T-helper 2 cell (primary cell): Measurements from ENCODE around the gene EPB41L5.
A peak's percentile ranks its signal among the peaks of the same experiment; 100 is the strongest.
"Not testable (repeated sequence)": the region's sequence is repeated elsewhere in the genome, so short reads cannot be mapped to it uniquely, and the experiment has no call there.

Experiments used
- DNase-seq, 5 experiments: peaks; one replicate each; pipeline versions ENCODE4 v3.0.0 to v3.0.0-alpha.2; 2012 to 2022

The EPB41L5 gene

GRCh38 chr2:120142528-120143219, 129.8 kb downstream of the EPB41L5 start:
- DNase-seq, result no peak

- no peak for DNase-seq
Measured at GRCh38 chr2:120148229-120148628, 135.4 kb downstream of the EPB41L5 start.

GRCh38 chr2:120148669-120149068, 135.8 kb downstream of the EPB41L5 start:
- DNase-seq, result no peak

GRCh38 chr2:120149406-120149805, 136.5 kb downstream of the EPB41L5 start:
- DNase-seq, result no peak

- no peak for DNase-seq
Measured at GRCh38 chr2:120150040-120150482, 137.2 kb downstream of the EPB41L5 start.

- DNase-seq, result no peak
Measured at GRCh38 chr2:120155308-120155707, 142.4 kb downstream of the EPB41L5 start.

- not testable (repeated sequence) for DNase-seq
Measured at GRCh38 chr2:120158658-120159057, 145.8 kb downstream of the EPB41L5 start.

DNA sequence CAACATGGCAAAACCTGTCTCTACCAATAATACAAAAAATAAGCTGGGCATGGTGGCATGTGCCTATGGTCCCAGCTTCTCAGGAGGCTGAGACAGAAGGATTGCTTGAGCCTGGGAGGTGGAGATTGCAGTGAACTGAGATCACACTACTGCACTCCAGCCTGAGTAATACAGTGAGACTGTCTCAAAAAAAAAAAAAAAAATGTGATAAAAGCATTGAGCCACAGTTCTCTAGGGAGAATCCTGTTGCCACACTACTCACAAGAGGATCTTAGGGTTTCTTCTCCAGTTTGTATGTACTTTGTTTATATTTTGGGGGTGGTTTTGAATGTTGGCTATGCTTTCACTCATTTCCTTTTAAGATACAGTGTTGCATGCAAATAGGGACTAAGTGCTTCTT, 148.3 kb downstream of the EPB41L5 start:
- DNase-seq, result no peak

GRCh38 chr2:120162716-120163115, 149.8 kb downstream of the EPB41L5 start:
- DNase-seq, result no peak

DNA sequence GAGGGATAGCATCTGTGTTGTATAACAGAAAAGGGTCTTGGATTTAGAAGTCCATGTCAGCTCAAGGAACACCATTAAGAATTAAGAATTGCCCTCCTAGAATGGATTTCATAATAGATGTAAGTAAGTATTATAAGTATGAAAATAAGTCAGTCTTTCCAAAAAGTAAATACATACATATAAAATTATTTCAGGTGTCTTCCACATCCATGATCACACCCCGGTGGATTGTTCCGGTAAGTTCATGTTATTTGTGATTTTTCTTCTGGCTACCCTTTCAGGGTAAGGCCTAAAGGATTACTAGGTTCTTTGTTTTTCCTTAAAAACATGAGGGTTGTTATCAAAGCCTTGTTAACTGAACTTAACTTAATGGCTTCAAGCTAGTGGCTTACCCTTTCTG, 154.4 kb downstream of the EPB41L5 start:
- no peak for DNase-seq

DNA sequence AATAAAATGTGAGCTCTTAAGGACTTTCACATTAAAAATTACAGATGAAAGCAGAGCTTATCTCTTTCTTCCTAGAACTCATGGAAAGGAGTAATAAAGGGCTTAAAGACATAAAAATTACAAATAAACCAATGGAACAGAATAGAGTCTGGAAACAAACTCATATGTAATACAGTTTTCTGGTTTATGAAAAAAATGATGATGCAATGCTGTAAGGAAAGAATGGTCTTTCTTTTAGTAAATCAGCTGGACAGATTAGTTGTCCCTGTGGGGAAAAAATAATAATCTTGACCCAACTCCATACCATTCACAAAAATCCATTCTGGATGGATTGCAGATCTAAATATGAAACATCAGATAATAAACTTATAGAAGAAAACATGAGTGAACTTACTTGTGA, 156.1 kb downstream of the EPB41L5 start:
- no peak for DNase-seq

DNA sequence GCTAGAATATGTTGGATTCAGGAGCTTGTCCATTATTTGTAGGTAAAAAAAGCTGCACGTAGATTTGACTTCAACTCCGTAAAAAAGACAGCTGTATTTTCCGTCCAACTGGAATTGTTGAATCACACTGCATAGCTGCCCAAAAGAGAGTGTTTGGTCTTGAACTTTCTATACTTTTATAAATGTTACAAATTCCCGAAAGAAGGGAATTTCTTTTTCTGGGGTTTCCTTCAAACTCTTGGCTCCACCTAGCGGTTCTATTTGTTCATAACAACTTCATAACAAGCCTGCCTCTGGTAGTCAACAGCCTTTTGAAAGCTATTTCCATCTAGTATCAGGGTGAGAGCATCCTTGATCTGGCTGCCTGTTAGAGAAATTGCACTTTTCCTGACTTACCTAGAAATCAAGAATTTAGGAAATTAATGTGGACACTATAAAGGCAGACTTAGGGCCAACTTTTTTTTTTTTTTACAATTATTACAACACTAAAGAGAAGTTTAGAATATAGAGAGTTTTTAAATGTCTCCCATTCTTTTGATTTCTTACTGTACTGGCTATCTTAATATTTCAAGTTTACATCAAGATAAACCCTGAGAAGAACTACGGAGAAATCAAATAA, 162.2 kb downstream of the EPB41L5 start:
- DNase-seq, result peak in 2 of 5 experiments; percentile 21 to 59

- DNase-seq, result peak in 1 of 5 experiments; percentile 2
Measured at GRCh38 chr2:120176526-120176925, 163.6 kb downstream of the EPB41L5 start.

DNA sequence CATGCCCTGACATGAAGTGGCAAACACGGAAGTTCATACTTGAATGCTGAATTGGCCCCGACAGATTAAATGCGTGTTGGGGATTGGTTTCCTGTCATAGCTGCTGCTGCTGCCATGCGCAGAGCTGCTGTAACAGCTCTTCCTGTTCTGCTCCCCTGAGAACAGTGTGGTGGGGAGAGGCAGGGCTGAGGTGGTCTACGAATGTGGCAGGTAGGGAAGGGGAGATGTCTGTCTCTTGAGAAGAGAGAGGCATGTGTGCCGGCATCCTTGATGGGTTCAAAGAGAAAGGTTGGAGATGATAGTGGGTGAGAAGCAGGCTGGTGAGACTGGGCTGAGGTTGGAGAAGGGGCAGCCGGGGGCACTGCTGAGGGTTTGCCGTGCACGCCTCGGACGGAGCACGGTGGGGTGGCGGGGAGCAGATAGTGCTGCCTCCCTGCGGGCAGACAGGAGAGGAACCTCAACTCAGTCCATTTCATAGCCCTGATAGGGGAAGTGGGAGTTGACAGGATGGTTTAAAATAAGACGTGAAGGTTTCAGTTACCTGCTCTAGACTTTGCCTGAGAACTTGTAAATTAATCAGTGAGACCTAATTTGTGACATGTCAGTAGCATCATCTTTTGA, 164.2 kb downstream of the EPB41L5 start:
- DNase-seq, result peak; percentile 35 to 95 (median 61)

GRCh38 chr2:120177973-120178372, 165.1 kb downstream of the EPB41L5 start:
- DNase-seq, result no peak

DNA sequence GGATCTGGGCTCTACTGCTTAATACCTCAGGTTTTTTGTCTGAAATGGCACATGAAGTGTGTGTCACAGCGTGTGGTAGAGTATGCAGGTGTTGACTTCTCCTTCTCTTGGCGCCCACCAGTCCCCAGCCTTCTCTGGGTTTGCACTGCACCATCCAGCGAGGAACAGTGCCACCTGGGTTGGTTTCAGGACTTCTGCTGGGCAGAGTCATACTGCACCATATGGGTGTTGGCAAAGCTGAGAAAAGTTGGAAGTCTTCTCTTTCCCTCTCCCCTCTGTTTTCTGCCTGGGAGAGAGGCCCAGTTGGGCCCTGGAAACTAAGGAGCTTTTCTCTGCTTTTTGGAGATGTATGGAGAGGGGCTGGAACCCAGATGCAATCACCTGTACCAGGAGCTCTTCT, 166.5 kb downstream of the EPB41L5 start:
- DNase-seq, result no peak

GRCh38 chr2:120180066-120180465, 167.2 kb downstream of the EPB41L5 start:
- no peak for DNase-seq

GRCh38 chr2:120182019-120182560, 169.2 kb downstream of the EPB41L5 start:
- DNase-seq, result peak in 2 of 5 experiments; percentile 6 to 40

GRCh38 chr2:120189189-120189588, 176.3 kb downstream of the EPB41L5 start:
- DNase-seq, result no peak

GRCh38 chr2:120192280-120192679, 179.4 kb downstream of the EPB41L5 start:
- DNase-seq, result no peak

GRCh38 chr2:120195553-120195952, 182.7 kb downstream of the EPB41L5 start:
- DNase-seq, result no peak

- not testable (repeated sequence) for DNase-seq
Measured at GRCh38 chr2:120199817-120200459, 187.1 kb downstream of the EPB41L5 start.
